MM.1S (cell line): ENCODE results near the gene ABCA13.

Experiments
- DNase-seq: peaks from one replicate; pipeline ENCODE4 v3.0.0-alpha.2; 2015
- H2AFZ ChIP-seq: fragments of 300-600 bp; sonication (generic); 2 replicates; pipeline ENCODE4 v1.6.0; 2016; ENCODE audit warnings: antibody characterized with exemption, low read length
- H3F3A ChIP-seq: fragments of 300-600 bp; sonication (generic); 2 replicates; pipeline ENCODE4 v1.6.1; 2016; ENCODE audit warnings: mild to moderate bottlenecking, antibody characterized with exemption, low read length, moderate library complexity, mixed read lengths; ENCODE audit not compliant: insufficient read depth
- H3K27ac ChIP-seq: fragments of 300-600 bp; sonication (generic); 2 replicates; pipeline ENCODE4 v1.5.1; 2016; ENCODE audit warnings: mild to moderate bottlenecking, low read length
- H3K27me3 ChIP-seq: fragments of 300-600 bp; sonication (generic); replicated peaks from 2 replicates; pipeline ENCODE4 v1.6.0; 2016; ENCODE audit warnings: low read length; ENCODE audit not compliant: insufficient read depth
- H3K36me3 ChIP-seq: fragments of 300-600 bp; sonication (generic); replicated peaks from 2 replicates; pipeline ENCODE4 v1.6.1; 2016; ENCODE audit warnings: mild to moderate bottlenecking, low read length, mixed read lengths; ENCODE audit not compliant: insufficient read depth
- H3K4me1 ChIP-seq: fragments of 300-600 bp; sonication (generic); 2 replicates; pipeline ENCODE4 v1.6.1; 2016; ENCODE audit warnings: low read length, mixed read lengths
- H3K4me2 ChIP-seq: fragments of 300-600 bp; sonication (generic); 2 replicates; pipeline ENCODE4 v1.6.0; 2016; ENCODE audit warnings: low read depth, low read length
- H3K4me3 ChIP-seq: fragments of 300-600 bp; sonication (generic); 2 replicates; pipeline ENCODE4 v1.5.1; 2016; ENCODE audit warnings: low read length, mixed read lengths
- H3K79me2 ChIP-seq: fragments of 300-600 bp; sonication (generic); 2 replicates; pipeline ENCODE4 v1.6.1; 2016; ENCODE audit warnings: mixed run types, low read length, mixed read lengths
- H3K9ac ChIP-seq: fragments of 300-600 bp; sonication (generic); 2 replicates; pipeline ENCODE4 v1.6.1; 2016; ENCODE audit warnings: low read length, mixed read lengths
- H3K9me2 ChIP-seq: fragments of 300-600 bp; sonication (generic); replicated peaks from 2 replicates; pipeline ENCODE4 v1.6.1; 2016; ENCODE audit warnings: mild to moderate bottlenecking, low read length, mixed read lengths; ENCODE audit not compliant: insufficient read depth
- H3K9me3 ChIP-seq: fragments of 300-600 bp; sonication (generic); replicated peaks from 2 replicates; pipeline ENCODE4 v1.6.1; 2016; ENCODE audit warnings: mild to moderate bottlenecking, low read length, mixed read lengths; ENCODE audit not compliant: insufficient read depth
- H4K20me1 ChIP-seq: fragments of 300-600 bp; sonication (generic); 2 replicates; pipeline ENCODE4 v1.6.1; 2016; ENCODE audit warnings: mild to moderate bottlenecking, low read length, moderate library complexity, mixed read lengths; ENCODE audit not compliant: insufficient read depth
- CTCF ChIP-seq: fragments of 300-600 bp; sonication (generic); IDR thresholded peaks from 2 replicates; pipeline ENCODE4 v1.5.1; 2016; ENCODE audit warnings: antibody characterized with exemption, low read length, mixed read lengths
- EZH2 ChIP-seq: fragments of 300-600 bp; sonication (generic); optimal IDR thresholded peaks from 2 replicates; pipeline ENCODE3; 2017; ENCODE audit warnings: low read depth, mild to moderate bottlenecking, antibody characterized with exemption, low read length, mixed read lengths
- EZH2phosphoT487 ChIP-seq: fragments of 300-600 bp; sonication (generic); IDR thresholded peaks from 2 replicates; pipeline ENCODE4 v1.6.1; 2018; ENCODE audit warnings: antibody characterized with exemption, low read length

Gene ABCA13

DNA sequence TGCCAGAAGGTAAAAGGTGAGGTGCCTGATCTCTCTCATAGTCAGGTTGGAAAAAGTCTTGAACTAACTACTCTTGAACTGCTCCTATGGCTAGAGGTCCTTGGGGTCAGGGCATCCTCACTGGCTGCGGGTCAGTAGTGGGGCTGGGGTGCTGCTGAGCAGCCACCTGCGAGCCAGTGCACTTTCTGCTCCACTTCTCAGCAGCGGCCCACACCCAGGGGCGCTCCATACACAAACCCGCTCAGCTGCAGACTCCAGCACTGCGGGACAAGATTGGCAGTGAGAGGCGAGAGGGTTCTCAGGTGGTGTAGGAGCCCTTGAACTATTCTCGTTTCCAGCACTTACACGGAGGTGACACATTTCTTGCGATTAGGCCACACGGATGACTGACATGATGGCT is 6.0 kb downstream of the ABCA13 start:
- Histone ChIP-seq H3K9ac (no peak overlapping the region), H3K4me1 (0 out of 2 replicates have a peak, but pooled peaks cover under 1% of the 10 kb centered on the region), H3F3A (no peaks in the 10 kb centered on the region), H3K27ac (no peak overlapping the region), H3K4me2 (no peak overlapping the region), H2AFZ (no peak overlapping the region), H3K79me2 (no peaks in the 10 kb centered on the region), H3K36me3 (no peaks in the 10 kb centered on the region), H3K9me2 (no peaks in the 10 kb centered on the region), H3K4me3 (no peak overlapping the region), H4K20me1 (no peaks in the 10 kb centered on the region), H3K9me3 (no peaks in the 10 kb centered on the region), H3K27me3 (no peaks in the 10 kb centered on the region)
- no peak for TF ChIP-seq EZH2
- no peak for TF ChIP-seq CTCF
- TF ChIP-seq EZH2phosphoT487, result no peak
- DNase-seq, result no peak

DNA sequence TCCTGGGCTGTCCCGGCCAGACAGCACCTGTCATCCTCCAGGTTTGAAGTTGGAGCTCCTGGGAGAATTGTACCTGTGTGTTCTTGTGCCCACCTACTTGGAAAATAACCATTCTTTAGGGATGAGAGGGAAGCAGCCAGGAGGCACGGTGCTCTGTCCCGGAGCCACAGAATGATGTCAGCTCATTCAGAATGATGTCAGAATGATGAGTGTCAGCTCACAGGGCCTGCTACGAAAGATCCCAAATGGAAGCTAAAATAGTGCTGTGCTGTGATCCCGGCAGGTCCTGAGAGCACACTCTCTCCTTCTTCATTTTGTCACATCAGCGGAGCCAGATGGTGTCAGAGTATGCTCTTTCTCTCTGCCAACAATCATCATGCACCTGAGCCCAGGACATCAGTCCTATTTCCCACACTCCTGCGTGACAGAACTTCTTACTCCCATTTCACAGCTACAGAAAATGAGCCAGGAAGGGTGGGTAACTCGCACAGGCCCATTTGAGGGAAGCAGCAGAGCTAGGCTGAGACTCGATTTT is 8.3 kb downstream of the ABCA13 start:
- Histone ChIP-seq H3K79me2 (no peaks in the 10 kb centered on the region), H3K9ac (no peak overlapping the region), H3K4me3 (no peak overlapping the region), H3K4me2 (no peak overlapping the region), H3K4me1 (peaks cover 13% of the 10 kb centered on the region; the same call in 1 of the 2 replicates), H3K9me3 (no peaks in the 10 kb centered on the region), H4K20me1 (no peaks in the 10 kb centered on the region), H3K27ac (no peak overlapping the region), H2AFZ (no peak overlapping the region), H3K9me2 (no peaks in the 10 kb centered on the region), H3F3A (no peaks in the 10 kb centered on the region; the same call in 1 of the 2 replicates), H3K36me3 (no peaks in the 10 kb centered on the region), H3K27me3 (no peaks in the 10 kb centered on the region)
- no peak for DNase-seq
- TF ChIP-seq EZH2 (no peak), CTCF (no peak), EZH2phosphoT487 (no peak)

GRCh38 chr7:48180981-48181380 is 9.7 kb downstream of the ABCA13 start:
- no peak overlapping the region for H3K27ac ChIP-seq
- DNase-seq, result no peak
- peaks cover 13% of the 10 kb centered on the region; the same call in 1 of the 2 replicates for H3K4me1 ChIP-seq
- H3K4me2 ChIP-seq, result no peak overlapping the region
- no peak overlapping the region for H3K9ac ChIP-seq
- H3K4me3 ChIP-seq, result no peak overlapping the region
- no peaks in the 10 kb centered on the region for H3K9me2 ChIP-seq
- no peaks in the 10 kb centered on the region for H3K36me3 ChIP-seq
- H2AFZ ChIP-seq, result no peak overlapping the region
- TF ChIP-seq EZH2phosphoT487 (no peak), CTCF (no peak), EZH2 (no peak)
- no peaks in the 10 kb centered on the region for H4K20me1 ChIP-seq
- H3K27me3 ChIP-seq, result no peaks in the 10 kb centered on the region
- H3K9me3 ChIP-seq, result no peaks in the 10 kb centered on the region
- no peaks in the 10 kb centered on the region for H3K79me2 ChIP-seq
- H3F3A ChIP-seq, result no peaks in the 10 kb centered on the region; the same call in 1 of the 2 replicates
